Keratinocyte (primary cell): ENCODE measurements around the gene HIP1R.

Experiments used
- EZH2 ChIP-seq: IDR thresholded peaks from one replicate; pipeline ENCODE4 v1.6.1; 2012; ENCODE audit warnings: inconsistent platforms, mild to moderate bottlenecking, low read length, moderate library complexity
- TF ChIP-seq, protein P1 (sequence below), 3 experiments: IDR thresholded peaks in 1 of 3; conservative IDR thresholded peaks in 1 of 3; optimal IDR thresholded peaks in 1 of 3; 2 replicates in 2 of 3; 3 replicates in 1 of 3; pipeline versions ENCODE3 to v1.5.1; 2011; ENCODE audit warnings: low read length in 3 of 3, mild to moderate bottlenecking in 3 of 3, moderate library complexity in 2 of 3, control low read depth in 1 of 3, inconsistent platforms in 1 of 3; ENCODE audit not compliant: insufficient read depth in 2 of 3; ENCODE audit errors: extremely low read depth in 1 of 3

DNA sequence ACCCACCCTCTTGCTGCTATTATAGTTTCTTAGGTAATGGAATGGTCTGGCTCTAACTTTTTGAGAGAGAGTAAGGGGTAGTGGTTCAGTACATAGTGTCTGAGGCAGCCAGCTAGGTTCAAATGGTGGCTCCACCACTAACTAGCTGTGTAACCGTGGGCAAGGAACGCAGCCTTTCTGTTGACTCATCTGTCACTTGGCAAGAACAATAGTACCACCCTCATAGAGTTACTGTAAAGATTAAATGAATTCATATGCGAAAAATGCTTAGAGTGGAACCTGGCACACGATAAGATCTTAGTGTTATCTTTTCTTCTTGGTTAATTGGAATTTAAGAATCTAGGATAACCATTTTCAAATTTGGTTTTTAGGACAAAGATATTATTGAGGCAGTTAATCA lies 46.9 kb upstream of the HIP1R start:
- TF ChIP-seq, protein P1, sequence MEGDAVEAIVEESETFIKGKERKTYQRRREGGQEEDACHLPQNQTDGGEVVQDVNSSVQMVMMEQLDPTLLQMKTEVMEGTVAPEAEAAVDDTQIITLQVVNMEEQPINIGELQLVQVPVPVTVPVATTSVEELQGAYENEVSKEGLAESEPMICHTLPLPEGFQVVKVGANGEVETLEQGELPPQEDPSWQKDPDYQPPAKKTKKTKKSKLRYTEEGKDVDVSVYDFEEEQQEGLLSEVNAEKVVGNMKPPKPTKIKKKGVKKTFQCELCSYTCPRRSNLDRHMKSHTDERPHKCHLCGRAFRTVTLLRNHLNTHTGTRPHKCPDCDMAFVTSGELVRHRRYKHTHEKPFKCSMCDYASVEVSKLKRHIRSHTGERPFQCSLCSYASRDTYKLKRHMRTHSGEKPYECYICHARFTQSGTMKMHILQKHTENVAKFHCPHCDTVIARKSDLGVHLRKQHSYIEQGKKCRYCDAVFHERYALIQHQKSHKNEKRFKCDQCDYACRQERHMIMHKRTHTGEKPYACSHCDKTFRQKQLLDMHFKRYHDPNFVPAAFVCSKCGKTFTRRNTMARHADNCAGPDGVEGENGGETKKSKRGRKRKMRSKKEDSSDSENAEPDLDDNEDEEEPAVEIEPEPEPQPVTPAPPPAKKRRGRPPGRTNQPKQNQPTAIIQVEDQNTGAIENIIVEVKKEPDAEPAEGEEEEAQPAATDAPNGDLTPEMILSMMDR (optimal IDR thresholded peaks at IDR 0.05 in 1 of 3, IDR thresholded peaks at IDR 0.05 in 1 of 3, conservative IDR thresholded peaks at IDR 0.05 in 1 of 3; ENCODE audit: extremely low read depth in 1 of 3, insufficient read depth in 2 of 3, low read length in 3 of 3) = no peak
- no peak for TF ChIP-seq EZH2
